ENCODE data around the gene PLA2G2F.

GRCh38 chr1:20093940-20094391, 45.2 kb upstream of the PLA2G2F start:
- TF ChIP-seq, protein P1, sequence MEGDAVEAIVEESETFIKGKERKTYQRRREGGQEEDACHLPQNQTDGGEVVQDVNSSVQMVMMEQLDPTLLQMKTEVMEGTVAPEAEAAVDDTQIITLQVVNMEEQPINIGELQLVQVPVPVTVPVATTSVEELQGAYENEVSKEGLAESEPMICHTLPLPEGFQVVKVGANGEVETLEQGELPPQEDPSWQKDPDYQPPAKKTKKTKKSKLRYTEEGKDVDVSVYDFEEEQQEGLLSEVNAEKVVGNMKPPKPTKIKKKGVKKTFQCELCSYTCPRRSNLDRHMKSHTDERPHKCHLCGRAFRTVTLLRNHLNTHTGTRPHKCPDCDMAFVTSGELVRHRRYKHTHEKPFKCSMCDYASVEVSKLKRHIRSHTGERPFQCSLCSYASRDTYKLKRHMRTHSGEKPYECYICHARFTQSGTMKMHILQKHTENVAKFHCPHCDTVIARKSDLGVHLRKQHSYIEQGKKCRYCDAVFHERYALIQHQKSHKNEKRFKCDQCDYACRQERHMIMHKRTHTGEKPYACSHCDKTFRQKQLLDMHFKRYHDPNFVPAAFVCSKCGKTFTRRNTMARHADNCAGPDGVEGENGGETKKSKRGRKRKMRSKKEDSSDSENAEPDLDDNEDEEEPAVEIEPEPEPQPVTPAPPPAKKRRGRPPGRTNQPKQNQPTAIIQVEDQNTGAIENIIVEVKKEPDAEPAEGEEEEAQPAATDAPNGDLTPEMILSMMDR (IDR thresholded peaks at IDR 0.05; ENCODE audit: poor library complexity) = no peak
- TF ChIP-seq EZH2phosphoT487 (IDR thresholded peaks at IDR 0.05; ENCODE audit: low read depth, severe bottlenecking, unreplicated experiment) = no peak

Measured in hepatocyte (in vitro differentiated cells).